GM12878 (cell line): ENCODE data around the gene IFI6. TPM values are rescaled to one million over a fixed set of nuclear protein-coding genes. Genes with fewer than 3 reads are reported as not detected.
A peak's percentile ranks its signal among the peaks of the same experiment; 100 is the strongest.

ENCODE experiments used
- BCLAF1 ChIP-seq: fragments of 450-650 bp; IDR thresholded peaks from 2 replicates; pipeline ENCODE4 v1.6.1; 2017; ENCODE audit warnings: antibody characterized with exemption, mild to moderate bottlenecking, moderate library complexity
- E2F8 ChIP-seq: fragments of 450-650 bp; IDR thresholded peaks from 2 replicates; pipeline ENCODE4 v1.6.1; 2018; ENCODE audit warnings: mild to moderate bottlenecking, low read depth, moderate library complexity; ENCODE audit not compliant: partially characterized antibody
- EZH2 ChIP-seq: IDR thresholded peaks from 2 replicates; pipeline ENCODE4 v1.6.1; 2012; ENCODE audit warnings: low read depth, mild to moderate bottlenecking, control low read depth, inconsistent platforms, low read length, borderline replicate concordance; ENCODE audit not compliant: control insufficient read depth
- JUNB ChIP-seq: IDR thresholded peaks from 2 replicates; pipeline ENCODE4 v1.6.1; 2016; ENCODE audit warnings: antibody characterized with exemption, mild to moderate bottlenecking
- MEF2A ChIP-seq: IDR thresholded peaks from 2 replicates; pipeline ENCODE4 v1.6.1; 2011; ENCODE audit warnings: low read depth, mild to moderate bottlenecking, low read length, moderate library complexity; ENCODE audit not compliant: insufficient read depth
- MTA2 ChIP-seq: fragments of 450-650 bp; IDR thresholded peaks from 2 replicates; pipeline ENCODE4 v1.6.1; 2016; ENCODE audit warnings: low read depth, mild to moderate bottlenecking, moderate library complexity
- NBN ChIP-seq: fragments of 450-650 bp; IDR thresholded peaks from 2 replicates; pipeline ENCODE4 v1.6.1; 2016
- PKNOX1 ChIP-seq: fragments of 450-650 bp; IDR thresholded peaks from 2 replicates; pipeline ENCODE4 v1.6.1; 2016; ENCODE audit warnings: mild to moderate bottlenecking
- POLR2AphosphoS2 ChIP-seq: IDR thresholded peaks from 2 replicates; pipeline ENCODE4 v1.6.1; 2011; ENCODE audit warnings: low read depth, mild to moderate bottlenecking, low read length, improper control_type of control experiment, moderate library complexity
- POU2F2 ChIP-seq: IDR thresholded peaks from 3 replicates; pipeline ENCODE4 v1.6.1; 2011; ENCODE audit warnings: low read depth, mild to moderate bottlenecking, low read length, borderline replicate concordance
- RAD21 ChIP-seq: IDR thresholded peaks from 2 replicates; pipeline ENCODE4 v1.6.1; 2011; ENCODE audit warnings: mild to moderate bottlenecking, low read depth, low read length, moderate library complexity; ENCODE audit not compliant: insufficient read depth
- REST ChIP-seq: IDR thresholded peaks from 2 replicates; pipeline ENCODE4 v1.6.1; 2012; ENCODE audit warnings: mild to moderate bottlenecking, low read depth, low read length
- RFX5 ChIP-seq: IDR thresholded peaks from 2 replicates; pipeline ENCODE4 v1.6.1; 2011; ENCODE audit warnings: low read depth, low read length, improper control_type of control experiment
- SP1 ChIP-seq: IDR thresholded peaks from one replicate; pipeline ENCODE4 v1.6.1; 2011; ENCODE audit warnings: low read depth, low read length
- SRF ChIP-seq, 2 experiments: IDR thresholded peaks; 2 replicates each; pipeline ENCODE4 v1.6.1; 2011; ENCODE audit warnings: low read depth in 2 of 2, low read length in 2 of 2, mild to moderate bottlenecking in 1 of 2, moderate library complexity in 1 of 2
- TCF7 ChIP-seq: IDR thresholded peaks from 2 replicates; pipeline ENCODE4 v1.6.1; 2014; ENCODE audit warnings: antibody characterized with exemption, borderline replicate concordance
- ZBED1 ChIP-seq: IDR thresholded peaks from 2 replicates; pipeline ENCODE4 v1.6.1; 2016; ENCODE audit warnings: borderline replicate concordance
- ZSCAN29 ChIP-seq: fragments of 450-650 bp; IDR thresholded peaks from 2 replicates; pipeline ENCODE4 v1.6.1; 2017; ENCODE audit warnings: mild to moderate bottlenecking, moderate library complexity
- polyA plus RNA-seq, 11 experiments: library from polyadenylated mRNA; depleted of rRNA in 4 of 11; unstranded in 6 of 11; stranded (reverse) in 5 of 11; fragments of >200 nt; fragmentation: Nextera tagmentation in 4 of 11; fragmentation: Illumina TruSeq in 1 of 11; extraction: Ambion mirVana in 4 of 11; extraction: Trizol in 1 of 11; gene quantifications; 1 replicate in 1 of 11; 2 replicates in 10 of 11; pipeline versions ENCODE4 v1.2.1 to v1.2.3, GENCODE V29; 2011 to 2016; ENCODE audit warnings: inconsistent platforms in 2 of 11, missing spikeins in 2 of 11, low read depth in 1 of 11
- total RNA-seq, 4 experiments: library from RNA; depleted of rRNA in 3 of 4; stranded (reverse); fragments of >200 nt in 3 of 4; fragmentation: Illumina TruSeq in 1 of 4; extraction: Trizol in 1 of 4; gene quantifications; 2 replicates each; pipeline versions ENCODE4 v1.2.1 to v1.2.3, GENCODE V29; 2013 to 2021

IFI6 gene
- total and polyA plus RNA-seq, 10 of the 15 experiments (the other 5 are each of a cell fraction or from before 2014, with no cell fraction given) = 5.6 to 123 (median 69.0) TPM

- TF ChIP-seq E2F8 (no peak), POLR2AphosphoS2 (peak; percentile 80; the same call in 1 of the 2 replicates), EZH2 (no peak), REST (no peak), NBN (peak; percentile 72), MEF2A (peak; percentile 90), SP1 (peak; percentile 47), ZSCAN29 (peak; percentile 66; the same call in 1 of the 2 replicates), MTA2 (peak; percentile 83), POU2F2 (peak; percentile 21; the same call in 2 of the 3 replicates), JUNB (no peak; the same call in 1 of the 2 replicates), RAD21 (no peak), TCF7 (no peak), RFX5 (no peak), ZBED1 (peak; percentile 17; the same call in 1 of the 2 replicates), SRF (IDR thresholded peaks at IDR 0.05; ENCODE audit: low read depth in 2 of 2, low read length in 2 of 2) (no peak), BCLAF1 (no peak), PKNOX1 (no peak)
Observed at GRCh38 chr1:27626031-27626935, 45.7 kb downstream of the IFI6 start (continued).
